Endometrium (tissue), 2 donors: ENCODE measurements around the gene ALDH8A1.

ENCODE experiments used
- FAIRE-seq: peaks from 2 replicates; lab custom pipeline; 2012; peaks lifted over from hg19 to GRCh38; lab: Jason Lieb, UNC
- donor health status: control.
- donor health status: control.

ALDH8A1 gene

GRCh38 chr6:134870677-134871498, 79.0 kb downstream of the ALDH8A1 start:
- FAIRE-seq, result no peak

GRCh38 chr6:134868812-134869211, 81.1 kb downstream of the ALDH8A1 start:
- no peak for FAIRE-seq
